ENCODE data around the gene MGAT1. TPM values are rescaled to one million over a fixed set of nuclear protein-coding genes. Genes with fewer than 3 reads are reported as not detected.

The MGAT1 gene
- total and polyA plus RNA-seq, 8 donors = 53.4 to 96.3 (median 68.0) TPM

DNA sequence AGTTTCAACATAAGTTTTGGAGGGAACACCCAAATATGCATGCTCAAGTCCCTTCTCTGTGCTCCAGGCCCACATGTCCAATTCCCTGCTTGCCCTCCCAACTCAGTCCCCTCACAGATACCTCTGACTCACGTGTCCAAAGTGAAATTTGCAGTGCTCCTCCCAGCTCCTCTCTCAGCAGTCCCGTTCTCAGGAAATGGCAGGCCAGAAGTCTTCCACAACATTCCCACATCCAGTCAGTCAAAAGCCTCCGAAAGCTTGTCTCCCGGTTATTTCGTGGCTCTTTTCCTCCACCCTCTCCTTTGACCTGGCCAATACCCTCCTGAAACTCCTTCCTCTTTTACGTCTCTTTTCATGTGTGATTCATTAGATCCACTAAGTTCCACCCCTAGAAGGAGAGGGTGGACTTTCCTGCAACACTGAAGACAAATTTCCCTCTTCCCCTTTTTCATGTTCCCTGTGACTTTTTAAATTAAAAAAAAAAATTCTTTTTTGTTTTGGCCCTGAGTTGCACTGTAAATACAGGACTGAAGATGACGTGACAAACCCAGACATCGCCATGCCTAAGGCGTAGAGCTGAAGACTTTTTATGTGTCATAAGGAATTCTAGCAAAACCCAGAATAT is 12.8 kb upstream of the MGAT1 start:
- Histone ChIP-seq H3K9me3 (no peaks in the 10 kb centered on the region), H3K27me3 (no peaks in the 10 kb centered on the region), H3K4me3 (peak overlapping the region in 1 of 4 donors; percentile 26), H3K36me3 (no peaks in the 10 kb centered on the region), H3K4me1 (peaks cover 17 to 37% (median 35%) of the 10 kb centered on the region in 3 donors), H3K27ac (peak overlapping the region in 2 of 4 donors; percentile 51 to 100)
- FAIRE-seq (no peak), ATAC-seq (no peak), DNase-seq (peak in 1 of 6 donors; percentile 7)
- WGBS, 2 donors = 83 to 86% methylated on average over 9 of the region's 9 CpGs
- intact Hi-C loops (cut with DNase I) = no loop called here
- no peak for TF ChIP-seq CTCF (IDR thresholded peaks at IDR 0.05)

DNA sequence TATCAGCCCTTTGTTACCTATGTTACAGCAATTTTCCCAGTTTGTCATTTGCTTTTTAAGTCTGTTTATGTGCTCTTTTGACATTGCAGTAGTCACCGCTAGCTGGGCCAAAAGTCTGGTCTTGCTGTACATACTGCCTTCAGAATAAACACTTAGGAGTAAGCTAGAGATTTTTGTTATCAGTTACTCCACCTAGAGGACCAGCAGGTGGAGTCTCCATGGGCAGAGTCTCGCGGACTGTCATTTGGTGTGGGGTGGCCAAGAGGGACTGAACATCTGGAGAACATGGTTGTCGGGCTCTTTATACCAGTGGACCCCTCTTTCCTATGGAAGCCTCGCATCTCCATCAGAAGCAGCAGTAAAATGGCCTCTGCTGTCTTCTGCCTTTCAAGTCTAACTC is 10.8 kb upstream of the MGAT1 start:
- no peaks in the 10 kb centered on the region for H3K27me3 ChIP-seq
- no peaks in the 10 kb centered on the region for H3K9me3 ChIP-seq
- peak overlapping the region in 2 of 4 donors; percentile 26 to 100 for H3K27ac ChIP-seq
- no peak for TF ChIP-seq CTCF (IDR thresholded peaks at IDR 0.05)
- WGBS, 2 donors = 63 to 68% methylated on average over 5 of the region's 5 CpGs
- ATAC-seq (no peak), DNase-seq (peak in 1 of 6 donors; percentile 9), FAIRE-seq (no peak)
- no peaks in the 10 kb centered on the region for H3K36me3 ChIP-seq
- peaks cover 17 to 39% (median 39%) of the 10 kb centered on the region in 3 donors for H3K4me1 ChIP-seq
- no peak overlapping the region for H3K4me3 ChIP-seq
- intact Hi-C loops (cut with DNase I) = no loop called here

DNA sequence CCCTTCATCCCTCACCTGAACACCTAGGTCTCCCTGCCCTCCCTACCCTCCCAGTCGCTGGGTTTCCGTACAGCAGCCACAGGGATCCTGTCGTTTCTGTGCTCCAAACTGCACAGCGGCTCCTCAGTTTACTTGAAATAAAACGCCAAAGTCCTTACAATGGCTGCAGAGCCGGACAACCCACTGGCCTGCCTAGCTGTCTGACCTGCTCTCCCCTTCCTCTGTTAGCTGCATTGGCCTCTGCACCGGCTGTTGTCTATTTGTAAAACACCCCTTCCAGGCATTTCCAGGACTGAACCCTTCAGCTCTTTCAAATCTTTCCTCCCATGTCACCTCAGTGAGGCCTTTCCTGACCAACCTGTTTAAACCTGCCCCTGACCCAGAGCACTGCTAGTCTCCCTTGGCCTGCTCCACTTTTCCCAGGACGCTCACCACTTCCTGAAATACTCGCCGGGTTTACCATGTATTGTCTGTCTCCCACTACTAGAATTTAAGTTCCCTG is 9.1 kb upstream of the MGAT1 start:
- H3K27ac ChIP-seq = peak overlapping the region; percentile 96 to 100 (median 98)
- 56 to 63% methylated on average over 10 of the region's 10 CpGs for WGBS, 2 donors
- H3K4me3 ChIP-seq = peak overlapping the region in 2 of 4 donors; percentile 44 to 53
- intact Hi-C loops (cut with DNase I) = no loop called here
- no peaks in the 10 kb centered on the region for H3K9me3 ChIP-seq
- DNase-seq (peak in 1 of 6 donors; percentile 24), FAIRE-seq (no peak), ATAC-seq (no peak)
- no peaks in the 10 kb centered on the region for H3K27me3 ChIP-seq
- no peaks in the 10 kb centered on the region for H3K36me3 ChIP-seq
- TF ChIP-seq CTCF (IDR thresholded peaks at IDR 0.05) = no peak
- H3K4me1 ChIP-seq = peaks cover 21 to 39% (median 38%) of the 10 kb centered on the region in 3 donors

GRCh38 chr5:180810959-180811622 is 8.5 kb upstream of the MGAT1 start:
- FAIRE-seq (no peak), ATAC-seq (no peak), DNase-seq (peak in 1 of 6 donors; percentile 77)
- no peaks in the 10 kb centered on the region for H3K36me3 ChIP-seq
- H3K27ac ChIP-seq = peak overlapping the region; percentile 96 to 100 (median 98)
- no peaks in the 10 kb centered on the region for H3K9me3 ChIP-seq
- TF ChIP-seq CTCF (IDR thresholded peaks at IDR 0.05) = no peak
- peaks cover 21 to 41% (median 41%) of the 10 kb centered on the region in 3 donors for H3K4me1 ChIP-seq
- intact Hi-C loops (cut with DNase I) = no loop called here
- no peaks in the 10 kb centered on the region for H3K27me3 ChIP-seq
- peak overlapping the region; percentile 44 to 61 (median 52) for H3K4me3 ChIP-seq
- WGBS, 2 donors = 7 to 8% methylated on average over 30 of the region's 30 CpGs

Data from pancreas (tissue), 10 donors.